Endothelial cell (in vitro differentiated cells): Measurements from ENCODE around the gene ZSCAN9. TPM values are rescaled to one million over a fixed set of nuclear protein-coding genes. Genes with fewer than 3 reads are reported as not detected.
A peak's percentile ranks its signal among the peaks of the same experiment; 100 is the strongest.

Source experiments
- DNase-seq: peaks from one replicate; pipeline ENCODE4 v3.0.0; 2021; ENCODE audit warnings: low spot score
- H3K27ac Mint-ChIP-seq: one replicate; pipeline ENCODE4 v1.8.0; 2021; ENCODE audit warnings: mixed read lengths, inconsistent platforms; ENCODE audit not compliant: unreplicated experiment
- H3K27me3 Mint-ChIP-seq: one replicate; pipeline ENCODE4 v1.8.0; 2021; ENCODE audit warnings: mild to moderate bottlenecking, moderate library complexity, mixed read lengths, inconsistent platforms; ENCODE audit not compliant: unreplicated experiment
- H3K36me3 Mint-ChIP-seq: one replicate; pipeline ENCODE4 v1.8.0; 2021; ENCODE audit warnings: mild to moderate bottlenecking, low read depth, mixed read lengths, inconsistent platforms; ENCODE audit not compliant: unreplicated experiment
- H3K4me1 Mint-ChIP-seq: one replicate; pipeline ENCODE4 v1.8.0; 2021; ENCODE audit warnings: mild to moderate bottlenecking, mixed read lengths, inconsistent platforms; ENCODE audit not compliant: unreplicated experiment
- H3K4me3 Mint-ChIP-seq: one replicate; pipeline ENCODE4 v1.8.0; 2021; ENCODE audit warnings: mild to moderate bottlenecking, mixed read lengths, inconsistent platforms; ENCODE audit not compliant: unreplicated experiment
- H3K9me3 Mint-ChIP-seq: one replicate; pipeline ENCODE4 v1.8.0; 2021; ENCODE audit warnings: mixed read lengths, inconsistent platforms; ENCODE audit not compliant: unreplicated experiment
- CTCF ChIP-seq: fragments of 200-600 bp; sonication (generic); IDR thresholded peaks from one replicate; pipeline ENCODE4 v1.5.0; 2021; ENCODE audit warnings: antibody characterized with exemption; ENCODE audit not compliant: unreplicated experiment
- total RNA-seq: library from RNA; stranded (reverse); fragmentation: NEBNext Ultra II Directional; extraction: Animal tissue kit (Norgen Biotek cat#: 25700); gene quantifications from one replicate; pipeline ENCODE4 v1.2.1, GENCODE V29; 2021; ENCODE audit not compliant: unreplicated experiment

The ZSCAN9 gene
- total RNA-seq, 1 donor from 2014 or later: 17.5 TPM

- no peaks in the 10 kb centered on the region for H3K9me3 Mint-ChIP-seq
- DNase-seq: no peak
- no peak overlapping the region for H3K27ac Mint-ChIP-seq
- peaks cover 14% of the 10 kb centered on the region for H3K36me3 Mint-ChIP-seq
- no peaks in the 10 kb centered on the region for H3K27me3 Mint-ChIP-seq
- peaks cover 10% of the 10 kb centered on the region for H3K4me1 Mint-ChIP-seq
- no peak for TF ChIP-seq CTCF
- no peak overlapping the region for H3K4me3 Mint-ChIP-seq
These were observed 52.7 kb downstream of the ZSCAN9 start for GRCh38 chr6:28277746-28278145.

GRCh38 chr6:28280595-28281287 is 55.7 kb downstream of the ZSCAN9 start:
- Mint-ChIP-seq H3K27ac (no peak overlapping the region), H3K4me3 (peak overlapping the region; percentile 91), H3K4me1 (peaks cover 10% of the 10 kb centered on the region), H3K9me3 (no peaks in the 10 kb centered on the region), H3K36me3 (peaks cover 13% of the 10 kb centered on the region), H3K27me3 (no peaks in the 10 kb centered on the region)
- no peak for DNase-seq
- no peak for TF ChIP-seq CTCF

GRCh38 chr6:28281288-28282064 is 56.4 kb downstream of the ZSCAN9 start, which contains the start of gene PGBD1:
Gene PGBD1, plus strand, starts transcription at chr6:28281572. Its CDS starts 2,242 bp downstream, at chr6:28283814.
- peaks cover 13% of the 10 kb centered on the region for H3K4me1 Mint-ChIP-seq
- H3K27me3 Mint-ChIP-seq: no peaks in the 10 kb centered on the region
- H3K27ac Mint-ChIP-seq: peak within 1 kb of the TSS; percentile 40
- no peaks in the 10 kb centered on the region for H3K9me3 Mint-ChIP-seq
- H3K36me3 Mint-ChIP-seq: peaks cover 6% of the 10 kb centered on the region
- peak; percentile 85 for DNase-seq
- TF ChIP-seq CTCF: no peak
- H3K4me3 Mint-ChIP-seq: peak within 1 kb of the TSS; percentile 95

GRCh38 chr6:28282926-28283325 is 57.9 kb downstream of the ZSCAN9 start:
- H3K9me3 Mint-ChIP-seq: no peaks in the 10 kb centered on the region
- H3K36me3 Mint-ChIP-seq: peaks cover 3% of the 10 kb centered on the region
- no peaks in the 10 kb centered on the region for H3K27me3 Mint-ChIP-seq
- no peak overlapping the region for H3K27ac Mint-ChIP-seq
- no peak for DNase-seq
- peaks cover 16% of the 10 kb centered on the region for H3K4me1 Mint-ChIP-seq
- no peak for TF ChIP-seq CTCF
- peak overlapping the region; percentile 52 for H3K4me3 Mint-ChIP-seq

Other genes starting within 250 kb of the ZSCAN9 start
- 1.4 TPM for gene ZNF165, start 144.7 kb upstream of the ZSCAN9 start, total RNA-seq
- 6.5 TPM for gene ZSCAN16, start 100.7 kb upstream of the ZSCAN9 start, total RNA-seq
- gene ZKSCAN8, start 83.4 kb upstream of the ZSCAN9 start, total RNA-seq: 29.5 TPM
- gene ZKSCAN4, start 27.0 kb downstream of the ZSCAN9 start, total RNA-seq: 10.6 TPM
- gene NKAPL, start 34.0 kb downstream of the ZSCAN9 start, total RNA-seq: 0.44 TPM
- 18.4 TPM for gene ZSCAN26, start 41.9 kb downstream of the ZSCAN9 start, total RNA-seq
- gene PGBD1, start 56.3 kb downstream of the ZSCAN9 start, total RNA-seq: 9.7 TPM
- 3.7 TPM for gene ZSCAN31, start 110.9 kb downstream of the ZSCAN9 start, total RNA-seq
- gene ZKSCAN3, start 124.7 kb downstream of the ZSCAN9 start, total RNA-seq: 9.5 TPM
- 9.5 TPM for gene ZSCAN12, start 174.5 kb downstream of the ZSCAN9 start, total RNA-seq
- 6.8 TPM for gene ZSCAN23, start 218.2 kb downstream of the ZSCAN9 start, total RNA-seq